Measurements from ENCODE around the gene ARHGAP4. TPM values are rescaled to one million over a fixed set of nuclear protein-coding genes. Genes with fewer than 3 reads are reported as not detected.

Gene ARHGAP4
- total RNA-seq, 2 donors from 2014 or later = 7.6 to 8.9 TPM

GRCh38 chrX:153913701-153914100, 12.4 kb downstream of the ARHGAP4 start:
- Histone ChIP-seq H3K27ac (no peak overlapping the region), H3K27me3 (peaks cover 0 to 3% of the 10 kb centered on the region in 2 donors), H3K9me3 (no peaks in the 10 kb centered on the region), H3K4me1 (no peaks in the 10 kb centered on the region), H3K36me3 (no peaks in the 10 kb centered on the region), H3K4me3 (no peak overlapping the region)
- no peak for DNase-seq (ENCODE audit: low spot score)
- TF ChIP-seq CTCF (IDR thresholded peaks at IDR 0.05) = no peak

- no peak overlapping the region for H3K4me3 ChIP-seq
- no peak overlapping the region for H3K27ac ChIP-seq
- DNase-seq (ENCODE audit: low spot score) = no peak
- no peaks in the 10 kb centered on the region for H3K4me1 ChIP-seq
- no peaks in the 10 kb centered on the region for H3K9me3 ChIP-seq
- peaks cover 0 to 3% of the 10 kb centered on the region in 2 donors for H3K27me3 ChIP-seq
- TF ChIP-seq CTCF (IDR thresholded peaks at IDR 0.05) = no peak
- no peaks in the 10 kb centered on the region for H3K36me3 ChIP-seq
Measured at GRCh38 chrX:153913211-153913610, 12.9 kb downstream of the ARHGAP4 start.

- no peak for DNase-seq (ENCODE audit: low spot score)
- Histone ChIP-seq H3K36me3 (no peaks in the 10 kb centered on the region), H3K4me1 (no peaks in the 10 kb centered on the region), H3K27me3 (peaks cover 0 to 3% of the 10 kb centered on the region in 2 donors), H3K4me3 (no peak overlapping the region), H3K9me3 (no peaks in the 10 kb centered on the region), H3K27ac (no peak overlapping the region)
- no peak for TF ChIP-seq CTCF (IDR thresholded peaks at IDR 0.05)
Measured at GRCh38 chrX:153911798-153912197, 14.3 kb downstream of the ARHGAP4 start.

GRCh38 chrX:153910446-153910845, 15.6 kb downstream of the ARHGAP4 start:
- no peaks in the 10 kb centered on the region for H3K36me3 ChIP-seq
- no peak overlapping the region for H3K27ac ChIP-seq
- H3K4me1 ChIP-seq = no peaks in the 10 kb centered on the region
- no peak overlapping the region for H3K4me3 ChIP-seq
- peaks cover 0 to 3% of the 10 kb centered on the region in 2 donors for H3K27me3 ChIP-seq
- no peak for TF ChIP-seq CTCF (IDR thresholded peaks at IDR 0.05)
- no peak for DNase-seq (ENCODE audit: low spot score)
- no peaks in the 10 kb centered on the region for H3K9me3 ChIP-seq

GRCh38 chrX:153909980-153910360, 16.1 kb downstream of the ARHGAP4 start:
- no peak overlapping the region for H3K27ac ChIP-seq
- no peak overlapping the region for H3K4me3 ChIP-seq
- TF ChIP-seq CTCF (IDR thresholded peaks at IDR 0.05) = no peak
- H3K4me1 ChIP-seq = no peaks in the 10 kb centered on the region
- no peak for DNase-seq (ENCODE audit: low spot score)
- H3K36me3 ChIP-seq = no peaks in the 10 kb centered on the region
- no peaks in the 10 kb centered on the region for H3K9me3 ChIP-seq
- peaks cover 0 to 3% of the 10 kb centered on the region in 2 donors for H3K27me3 ChIP-seq

Data from right atrium auricular region (tissue), 2 donors.